Keratinocyte (primary cell): ENCODE measurements around the gene CFI.

Source experiments
- EZH2 ChIP-seq: IDR thresholded peaks from one replicate; pipeline ENCODE4 v1.6.1; 2012; ENCODE audit warnings: inconsistent platforms, mild to moderate bottlenecking, low read length, moderate library complexity
- TF ChIP-seq, protein P1 (sequence below), 3 experiments: IDR thresholded peaks in 1 of 3; conservative IDR thresholded peaks in 1 of 3; optimal IDR thresholded peaks in 1 of 3; 2 replicates in 2 of 3; 3 replicates in 1 of 3; pipeline versions ENCODE3 to v1.5.1; 2011; ENCODE audit warnings: low read length in 3 of 3, mild to moderate bottlenecking in 3 of 3, moderate library complexity in 2 of 3, control low read depth in 1 of 3, inconsistent platforms in 1 of 3; ENCODE audit not compliant: insufficient read depth in 2 of 3; ENCODE audit errors: extremely low read depth in 1 of 3

DNA sequence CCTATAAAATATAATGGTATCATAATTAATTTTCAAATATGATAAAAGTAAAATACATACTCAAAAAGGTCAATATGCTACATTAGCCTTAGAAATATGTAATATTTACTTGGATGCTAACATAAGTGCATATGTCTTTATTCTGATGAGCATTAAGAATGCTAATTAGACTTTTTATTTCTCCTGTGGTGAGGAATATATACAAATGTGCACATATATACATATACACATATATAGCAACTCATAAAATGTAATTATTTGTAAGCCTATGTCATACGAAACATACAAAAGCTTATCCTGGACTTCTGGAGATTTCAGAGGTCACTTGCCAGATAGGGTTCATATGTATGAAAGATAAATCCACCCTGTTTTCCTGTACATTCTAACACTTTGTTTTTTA, 83.0 kb downstream of the CFI start:
- TF ChIP-seq EZH2: no peak
- TF ChIP-seq, protein P1, sequence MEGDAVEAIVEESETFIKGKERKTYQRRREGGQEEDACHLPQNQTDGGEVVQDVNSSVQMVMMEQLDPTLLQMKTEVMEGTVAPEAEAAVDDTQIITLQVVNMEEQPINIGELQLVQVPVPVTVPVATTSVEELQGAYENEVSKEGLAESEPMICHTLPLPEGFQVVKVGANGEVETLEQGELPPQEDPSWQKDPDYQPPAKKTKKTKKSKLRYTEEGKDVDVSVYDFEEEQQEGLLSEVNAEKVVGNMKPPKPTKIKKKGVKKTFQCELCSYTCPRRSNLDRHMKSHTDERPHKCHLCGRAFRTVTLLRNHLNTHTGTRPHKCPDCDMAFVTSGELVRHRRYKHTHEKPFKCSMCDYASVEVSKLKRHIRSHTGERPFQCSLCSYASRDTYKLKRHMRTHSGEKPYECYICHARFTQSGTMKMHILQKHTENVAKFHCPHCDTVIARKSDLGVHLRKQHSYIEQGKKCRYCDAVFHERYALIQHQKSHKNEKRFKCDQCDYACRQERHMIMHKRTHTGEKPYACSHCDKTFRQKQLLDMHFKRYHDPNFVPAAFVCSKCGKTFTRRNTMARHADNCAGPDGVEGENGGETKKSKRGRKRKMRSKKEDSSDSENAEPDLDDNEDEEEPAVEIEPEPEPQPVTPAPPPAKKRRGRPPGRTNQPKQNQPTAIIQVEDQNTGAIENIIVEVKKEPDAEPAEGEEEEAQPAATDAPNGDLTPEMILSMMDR (optimal IDR thresholded peaks at IDR 0.05 in 1 of 3, IDR thresholded peaks at IDR 0.05 in 1 of 3, conservative IDR thresholded peaks at IDR 0.05 in 1 of 3; ENCODE audit: extremely low read depth in 1 of 3, insufficient read depth in 2 of 3, low read length in 3 of 3): no peak
